HCT116 (cell line): ENCODE data around the gene YTHDF1.

Experiments
- CEBPB ChIP-seq: IDR thresholded peaks from 2 replicates; pipeline ENCODE4 v1.6.1; 2012; ENCODE audit warnings: low read depth
- CTCF ChIP-seq, 3 experiments: fragments of 200-600 bp in 1 of 3; sonication (generic) in 1 of 3; IDR thresholded peaks in 2 of 3; conservative IDR thresholded peaks in 1 of 3; 2 replicates each; pipeline ENCODE4 v1.5.1; 2012 to 2017; ENCODE audit warnings: low read depth in 2 of 3, low read length in 2 of 3, antibody characterized with exemption in 1 of 3, borderline replicate concordance in 1 of 3, control low read depth in 1 of 3, mild to moderate bottlenecking in 1 of 3, mixed read lengths in 1 of 3, mixed run types in 1 of 3, moderate library complexity in 1 of 3; ENCODE audit not compliant: insufficient read depth in 1 of 3
- EGR1 ChIP-seq: IDR thresholded peaks from 2 replicates; pipeline ENCODE4 v1.6.1; 2012; ENCODE audit warnings: low read depth
- EZH2 ChIP-seq: fragments of 200-600 bp; sonication (generic); IDR thresholded peaks from 2 replicates; pipeline ENCODE4 v1.6.1; 2017; ENCODE audit warnings: antibody characterized with exemption, mixed run types
- EZH2phosphoT487 ChIP-seq: fragments of 200-600 bp; IDR thresholded peaks from 2 replicates; pipeline ENCODE4 v1.6.1; 2018; ENCODE audit warnings: antibody characterized with exemption, borderline replicate concordance
- FOSL1 ChIP-seq: IDR thresholded peaks from 2 replicates; pipeline ENCODE4 v1.6.1; 2012; ENCODE audit warnings: low read depth
- MAX ChIP-seq: IDR thresholded peaks from 2 replicates; pipeline ENCODE4 v1.6.1; 2012
- POLR2A ChIP-seq: IDR thresholded peaks from 2 replicates; pipeline ENCODE4 v1.7.0; 2011; ENCODE audit warnings: borderline replicate concordance; ENCODE audit not compliant: insufficient read depth, insufficient read length; ENCODE audit errors: extremely low read depth
- POLR2AphosphoS5 ChIP-seq: IDR thresholded peaks from 2 replicates; pipeline ENCODE4 v1.6.1; 2011; ENCODE audit warnings: mild to moderate bottlenecking, low read depth, low read length, moderate library complexity
- REST ChIP-seq: IDR thresholded peaks from 2 replicates; pipeline ENCODE4 v1.6.1; 2012; ENCODE audit warnings: low read depth
- SP1 ChIP-seq: IDR thresholded peaks from 2 replicates; pipeline ENCODE4 v1.6.1; 2012; ENCODE audit warnings: low read depth
- YY1 ChIP-seq: IDR thresholded peaks from 2 replicates; pipeline ENCODE4 v1.6.1; 2011; ENCODE audit warnings: low read length, low read depth, moderate library complexity, mild to moderate bottlenecking; ENCODE audit not compliant: insufficient replicate concordance; ENCODE audit errors: extremely low read depth
- ZBTB33 ChIP-seq: IDR thresholded peaks from 2 replicates; pipeline ENCODE4 v1.6.1; 2011; ENCODE audit warnings: mild to moderate bottlenecking, low read length, moderate library complexity; ENCODE audit not compliant: insufficient replicate concordance; ENCODE audit errors: extremely low read depth
- ZFX ChIP-seq: fragments of 450-650 bp; IDR thresholded peaks from 2 replicates; pipeline ENCODE4 v1.6.1; 2017

- TF ChIP-seq CTCF (IDR thresholded peaks at IDR 0.05 in 2 of 3, conservative IDR thresholded peaks at IDR 0.05 in 1 of 3; ENCODE audit: borderline replicate concordance in 1 of 3, insufficient read depth in 1 of 3, low read depth in 2 of 3, low read length in 2 of 3) (no peak), EZH2phosphoT487 (no peak), POLR2A (no peak), ZBTB33 (no peak), EGR1 (no peak), REST (no peak), CEBPB (no peak), SP1 (no peak), EZH2 (no peak), MAX (no peak), POLR2AphosphoS5 (no peak), YY1 (no peak), ZFX (no peak), FOSL1 (no peak)
These were observed 60.4 kb downstream of the YTHDF1 start for GRCh38 chr20:63155266-63156165.
